Measurements from ENCODE around the gene CTXN2.

CTXN2 gene

DNA sequence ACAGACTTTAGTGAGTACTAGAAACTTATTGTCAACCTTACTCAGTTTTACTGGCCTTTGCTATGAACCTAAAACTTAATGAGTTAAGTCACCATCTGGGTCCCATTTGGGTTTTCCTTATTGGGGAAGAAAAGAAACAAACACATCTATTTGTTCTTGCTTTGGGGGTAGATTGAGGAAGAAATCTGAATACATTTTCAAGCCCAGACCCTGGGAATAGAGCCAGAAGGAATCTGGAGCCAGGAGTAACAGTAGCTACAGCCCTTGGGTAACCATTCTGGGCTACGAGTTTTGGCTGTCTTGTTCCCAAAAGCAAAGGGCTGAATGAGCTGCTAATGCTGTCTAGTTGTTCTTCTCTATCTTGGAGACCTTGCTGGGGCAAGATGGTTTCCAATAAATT lies 31.2 kb downstream of the CTXN2 start:
- DNase-seq (ENCODE audit: low spot score) = no peak

DNA sequence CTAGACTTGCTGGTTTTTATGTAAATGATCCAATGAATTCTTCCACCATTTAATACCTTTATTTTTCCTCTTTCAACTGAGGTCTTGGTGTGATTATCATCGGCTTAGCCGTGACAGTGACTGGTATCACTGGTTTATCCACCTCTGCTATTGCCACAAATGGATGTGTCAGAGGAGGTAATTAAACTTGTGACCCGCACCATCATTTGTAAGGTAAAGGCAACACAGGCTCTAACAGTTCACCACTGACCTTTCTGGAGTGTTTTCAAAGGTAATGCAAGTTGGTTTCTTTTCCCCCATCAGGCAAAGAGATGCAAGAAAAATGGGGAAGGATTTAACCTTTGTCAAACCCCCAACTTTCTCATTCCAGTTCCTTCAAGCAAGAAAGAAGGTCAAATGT lies 34.3 kb downstream of the CTXN2 start:
- DNase-seq (ENCODE audit: low spot score) = no peak

DNA sequence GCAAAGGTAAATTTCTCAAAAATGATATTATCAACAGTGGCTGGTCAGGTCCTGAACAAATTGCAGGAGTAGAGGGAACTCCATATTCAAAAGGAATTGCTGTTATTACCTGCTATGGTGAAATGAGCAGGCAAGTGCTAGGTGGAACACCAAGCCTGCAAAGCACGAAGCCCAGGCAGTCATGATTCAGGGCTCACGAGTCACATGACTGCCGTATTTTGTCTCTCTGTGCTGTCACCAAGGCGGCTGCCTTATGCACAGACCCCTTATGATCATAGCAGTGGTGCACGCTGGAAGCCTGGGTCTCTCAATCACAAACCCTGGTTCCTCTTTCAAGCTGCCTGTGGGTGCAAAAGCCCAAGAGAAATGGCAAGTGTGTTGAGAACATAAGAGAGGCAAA lies 39.0 kb downstream of the CTXN2 start:
- no peak for DNase-seq (ENCODE audit: low spot score)

DNA sequence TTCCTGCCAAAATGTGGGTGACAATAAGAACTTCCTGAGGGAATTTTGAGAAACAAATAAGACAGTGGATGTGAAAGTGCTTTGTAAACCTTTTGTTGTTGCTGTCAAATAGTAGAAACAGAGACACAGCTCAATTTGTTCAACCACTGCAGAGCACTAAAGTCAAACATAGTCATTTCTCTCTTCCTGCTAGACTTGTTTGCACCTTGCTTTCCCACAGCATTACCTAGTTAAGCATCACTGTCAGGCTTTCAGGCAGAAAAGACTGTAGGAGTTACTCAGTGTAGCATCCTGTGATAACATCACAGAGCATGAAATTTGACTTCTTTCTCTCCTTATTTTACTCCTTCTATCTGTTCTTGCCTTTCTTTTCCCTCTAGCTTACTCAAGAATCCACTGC lies 41.8 kb downstream of the CTXN2 start:
- no peak for DNase-seq (ENCODE audit: low spot score)

DNA sequence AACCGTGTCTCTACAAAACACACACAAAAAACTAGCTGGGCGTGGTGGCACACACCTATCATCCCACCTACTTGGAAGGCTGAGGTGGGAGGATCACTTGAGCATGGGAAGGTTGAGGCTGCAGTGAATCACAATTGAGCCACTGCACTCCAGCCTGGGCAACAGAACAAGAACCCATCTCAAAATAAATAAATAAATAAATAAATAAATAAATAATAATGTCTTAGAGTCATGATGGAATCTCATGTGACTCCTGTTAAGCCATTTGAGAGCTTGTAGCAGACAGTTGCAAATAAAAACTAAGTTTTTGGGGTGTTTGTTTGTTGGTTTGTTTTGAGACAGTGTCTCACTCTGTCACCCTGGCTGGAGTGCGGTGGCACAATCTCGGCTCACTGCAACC lies 47.9 kb downstream of the CTXN2 start:
- DNase-seq (ENCODE audit: low spot score) = no peak

DNA sequence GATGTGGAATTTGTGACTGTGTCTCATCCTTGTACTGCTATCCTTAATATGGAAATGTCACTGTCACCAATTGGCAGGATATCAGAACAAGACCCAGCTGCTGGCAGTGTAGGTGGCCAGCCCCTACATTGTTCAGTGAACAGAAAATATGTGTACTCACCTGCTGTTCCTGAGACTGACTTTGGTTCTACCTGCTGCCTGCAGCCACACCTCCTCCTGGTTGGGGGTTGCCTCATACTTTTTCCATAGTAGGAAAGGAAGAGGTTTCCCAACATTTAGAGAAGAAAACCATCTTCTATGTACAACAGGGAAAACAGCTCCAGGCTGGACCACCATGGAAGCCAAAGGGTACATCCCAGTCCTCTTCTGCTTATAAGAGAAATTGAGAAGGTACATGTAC lies 50.5 kb downstream of the CTXN2 start:
- DNase-seq (ENCODE audit: low spot score) = no peak

DNA sequence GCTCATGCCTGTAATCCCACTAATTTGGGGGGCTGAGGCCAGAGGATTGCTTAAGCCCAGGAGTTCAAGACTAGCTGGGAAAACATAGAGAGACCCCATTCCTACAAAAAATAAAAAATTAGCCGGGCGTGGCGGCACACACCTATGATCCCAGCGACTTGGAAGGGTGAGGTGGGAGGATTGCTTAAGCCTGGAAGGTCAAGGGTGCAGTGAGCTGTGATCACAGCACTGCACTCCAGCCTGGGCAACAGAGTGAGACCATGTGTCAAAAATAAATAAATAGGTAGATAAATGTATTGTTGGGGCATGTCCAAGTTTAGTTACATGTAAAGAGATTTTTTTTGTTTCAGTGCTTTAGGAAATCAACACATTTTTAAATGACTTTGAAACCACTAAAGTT lies 51.1 kb downstream of the CTXN2 start:
- DNase-seq (ENCODE audit: low spot score) = no peak

DNA sequence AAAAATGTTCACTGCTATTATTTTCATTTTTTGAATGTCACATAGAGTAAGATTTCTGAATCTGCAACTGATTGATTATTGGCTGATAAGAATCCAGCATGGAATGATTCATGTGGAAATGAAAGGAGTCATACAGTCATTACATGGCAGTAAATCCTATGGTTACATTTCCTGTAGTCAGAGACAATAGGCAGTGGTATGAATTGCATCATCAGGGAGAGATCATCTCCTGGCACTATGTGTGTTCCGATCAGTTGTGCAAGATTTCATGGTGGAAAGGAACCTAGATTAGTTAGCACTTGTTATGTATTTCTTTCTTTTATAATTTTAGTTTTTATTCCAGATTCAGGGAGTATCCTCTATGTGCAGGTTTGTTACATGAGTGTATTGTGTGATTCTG lies 53.5 kb downstream of the CTXN2 start:
- DNase-seq (ENCODE audit: low spot score) = no peak

DNA sequence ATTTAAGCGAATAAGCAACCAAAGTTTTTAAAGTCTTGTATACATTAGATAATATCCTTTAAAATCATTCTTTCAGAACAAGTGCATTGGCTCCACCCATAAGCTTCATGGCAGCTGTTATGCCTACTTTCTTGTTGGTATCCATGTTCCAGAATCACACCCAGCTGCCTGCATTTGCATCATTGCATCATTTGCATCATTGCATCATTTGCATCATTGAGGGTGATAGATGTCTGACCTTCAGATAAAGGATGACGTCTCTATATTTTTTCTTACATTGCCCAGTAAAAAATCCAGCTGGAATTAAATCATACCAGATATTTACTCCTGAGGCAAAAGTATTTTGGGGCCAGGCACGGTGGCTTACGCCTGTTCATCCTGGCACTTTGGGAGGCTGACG lies 56.9 kb downstream of the CTXN2 start:
- no peak for DNase-seq (ENCODE audit: low spot score)

DNA sequence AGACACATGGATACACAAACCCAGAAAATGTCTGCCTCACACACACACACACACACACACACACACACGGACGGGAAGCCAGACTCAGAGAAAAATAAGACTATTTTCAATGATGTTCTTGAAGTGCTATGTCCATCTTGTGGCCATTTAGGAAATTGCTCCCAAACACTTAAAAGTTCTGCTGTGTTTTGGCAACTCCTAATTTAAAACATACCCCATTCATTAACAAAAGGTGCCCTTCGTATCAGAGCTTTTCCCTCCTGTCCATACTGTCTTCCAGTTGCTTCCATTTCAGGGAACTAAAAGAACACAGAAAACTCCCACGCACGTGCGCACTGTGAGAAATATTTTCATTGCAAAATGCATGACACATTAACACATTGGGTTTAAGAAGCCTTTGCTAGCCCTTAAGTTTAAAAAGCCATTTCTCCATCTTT lies 59.2 kb downstream of the CTXN2 start:
- DNase-seq (ENCODE audit: low spot score) = peak; percentile 66

DNA sequence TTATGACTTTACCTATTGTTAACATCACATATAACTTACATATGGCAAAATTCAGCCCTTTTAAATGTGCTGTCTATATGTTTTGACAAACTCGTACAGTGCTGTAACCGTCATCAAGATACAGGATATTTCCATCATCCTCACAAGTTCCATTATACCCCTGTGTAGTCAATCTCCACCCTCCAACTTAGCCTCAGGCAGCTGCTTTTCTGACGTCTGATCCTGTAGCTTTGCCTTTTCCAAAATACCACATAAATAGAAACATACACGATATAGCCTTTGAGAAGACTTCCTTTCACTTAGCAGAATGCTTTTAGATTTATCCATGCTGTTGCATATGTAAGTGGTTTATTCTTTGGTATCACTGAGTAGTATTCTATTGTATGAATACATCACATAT lies 61.7 kb downstream of the CTXN2 start:
- no peak for DNase-seq (ENCODE audit: low spot score)

All from AG20443 (cell line).